Glomerular visceral epithelial cell (primary cell): ENCODE data around the gene FAM110D.
A peak's percentile ranks its signal among the peaks of the same experiment; 100 is the strongest.

Experiments used
- DNase-seq: peaks from one replicate; pipeline ENCODE4 v3.0.0-alpha.2; 2016; ENCODE audit errors: extremely low spot score

FAM110D gene

GRCh38 chr1:26189331-26189730, 30.5 kb downstream of the FAM110D start:
- DNase-seq, result no peak

- DNase-seq, result no peak
Observed at GRCh38 chr1:26189751-26190275, 30.9 kb downstream of the FAM110D start.

GRCh38 chr1:26190373-26190987, 31.6 kb downstream of the FAM110D start, which contains the start of gene CATSPER4:
Gene CATSPER4, plus strand, starts transcription at chr1:26190602. Its CDS starts 26 bp downstream, at chr1:26190628.
- peak; percentile 57 for DNase-seq

GRCh38 chr1:26191739-26192138, 32.9 kb downstream of the FAM110D start:
- DNase-seq, result no peak

GRCh38 chr1:26195805-26196204, 36.9 kb downstream of the FAM110D start:
- no peak for DNase-seq

GRCh38 chr1:26197301-26197700, 38.4 kb downstream of the FAM110D start:
- DNase-seq, result no peak

- DNase-seq, result no peak
Observed at GRCh38 chr1:26197813-26198212, 38.9 kb downstream of the FAM110D start.

GRCh38 chr1:26200413-26200812, 41.5 kb downstream of the FAM110D start:
- no peak for DNase-seq

GRCh38 chr1:26203642-26204318, 44.9 kb downstream of the FAM110D start:
- no peak for DNase-seq

GRCh38 chr1:26210147-26210870, 51.4 kb downstream of the FAM110D start:
- DNase-seq, result no peak

- no peak for DNase-seq
Observed at GRCh38 chr1:26212726-26213125, 53.8 kb downstream of the FAM110D start.

GRCh38 chr1:26213335-26213905, 54.5 kb downstream of the FAM110D start:
- no peak for DNase-seq
